HG03457 (cell line): Measurements from ENCODE around the gene RNF146.
"Not testable (repeated sequence)": the region's sequence is repeated elsewhere in the genome, so short reads cannot be mapped to it uniquely, and the experiment has no call there.

Experiments used
- ATAC-seq: cut with Tn5 transposase; IDR thresholded peaks from one replicate; pipeline ENCODE4 v1.9.1; 2021; ENCODE audit warnings: moderate number of reproducible peaks; ENCODE audit not compliant: unreplicated experiment

The RNF146 gene, protein sequence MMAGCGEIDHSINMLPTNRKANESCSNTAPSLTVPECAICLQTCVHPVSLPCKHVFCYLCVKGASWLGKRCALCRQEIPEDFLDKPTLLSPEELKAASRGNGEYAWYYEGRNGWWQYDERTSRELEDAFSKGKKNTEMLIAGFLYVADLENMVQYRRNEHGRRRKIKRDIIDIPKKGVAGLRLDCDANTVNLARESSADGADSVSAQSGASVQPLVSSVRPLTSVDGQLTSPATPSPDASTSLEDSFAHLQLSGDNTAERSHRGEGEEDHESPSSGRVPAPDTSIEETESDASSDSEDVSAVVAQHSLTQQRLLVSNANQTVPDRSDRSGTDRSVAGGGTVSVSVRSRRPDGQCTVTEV

DNA sequence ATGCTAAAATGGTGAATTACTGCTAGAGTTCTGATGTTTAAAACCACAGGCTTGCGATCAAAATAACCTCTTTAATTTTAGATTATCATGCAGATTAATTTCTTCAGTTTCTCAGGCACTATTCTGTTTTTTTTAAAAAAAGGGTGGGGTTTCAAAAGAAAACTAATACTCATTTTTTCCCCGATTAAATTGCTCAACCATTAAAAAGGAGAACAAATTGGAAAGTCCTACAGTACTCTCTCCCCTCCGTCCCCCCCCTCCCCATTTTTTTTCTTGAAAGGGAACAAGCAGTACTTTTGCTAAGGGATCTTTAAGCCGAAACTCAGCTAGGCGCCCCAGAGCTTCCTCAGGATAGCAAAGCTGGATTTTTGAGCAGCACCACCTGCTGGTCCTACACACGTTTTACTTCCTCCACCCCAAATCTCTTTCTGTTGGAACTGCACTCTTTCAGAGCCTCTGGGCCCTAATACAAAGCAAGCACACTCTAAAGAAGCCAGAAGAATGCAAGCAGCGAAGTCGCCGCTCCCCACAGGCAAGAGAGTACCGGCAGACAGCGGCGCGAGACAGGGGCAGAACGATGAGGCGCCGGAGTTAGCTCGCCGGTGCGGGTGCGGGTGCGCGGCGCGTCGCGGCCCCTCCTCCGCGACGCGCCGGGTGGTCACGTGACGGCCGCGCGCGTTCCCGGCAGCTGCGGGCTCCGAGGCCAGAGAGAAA lies at the start of gene RNF146:
TSS of gene RNF146 (plus strand) at position 687 of the 714 bp plus-strand sequence. CDS start 13,475 bp downstream, outside the sequence.
- ATAC-seq: peak; percentile 69

DNA sequence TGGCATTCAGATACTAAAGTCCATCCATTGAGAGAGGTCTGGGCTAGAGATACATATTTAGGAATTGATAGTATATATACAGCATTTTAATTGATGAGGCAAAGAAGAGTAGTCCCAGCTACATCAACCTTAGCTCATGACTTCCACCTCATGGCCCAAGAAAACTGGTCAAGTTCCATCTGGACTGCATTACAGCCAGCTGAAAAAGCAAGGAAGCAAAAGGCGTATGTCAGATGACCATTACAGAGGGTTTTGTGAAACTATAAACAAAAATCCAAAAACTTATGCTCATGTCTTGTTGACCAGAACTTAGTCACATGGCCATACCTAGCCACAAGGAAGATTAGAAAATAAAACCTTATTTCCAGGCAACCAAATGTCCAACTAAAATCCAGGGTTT lies 46.8 kb upstream of the RNF146 start:
- ATAC-seq: no peak

DNA sequence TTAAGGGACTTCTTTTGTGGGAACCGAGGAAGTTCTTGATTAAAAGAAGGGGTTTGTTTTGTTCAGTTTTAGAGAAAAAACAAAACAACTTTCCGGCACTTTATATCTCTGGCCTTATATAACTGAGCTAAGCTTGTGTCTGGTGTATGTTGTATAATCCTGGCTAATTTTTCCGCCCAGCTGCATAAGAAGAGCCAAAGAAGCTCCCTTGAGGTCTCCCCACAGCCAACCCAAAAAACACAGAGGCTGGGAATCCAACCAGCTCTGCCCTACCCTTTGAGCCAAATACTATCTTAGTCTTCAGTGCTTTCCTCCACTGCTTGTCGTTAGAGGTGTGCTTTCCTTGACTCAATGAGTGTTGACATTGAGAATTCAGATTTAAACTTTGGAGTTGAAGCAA lies 45.5 kb upstream of the RNF146 start:
- ATAC-seq: no peak

DNA sequence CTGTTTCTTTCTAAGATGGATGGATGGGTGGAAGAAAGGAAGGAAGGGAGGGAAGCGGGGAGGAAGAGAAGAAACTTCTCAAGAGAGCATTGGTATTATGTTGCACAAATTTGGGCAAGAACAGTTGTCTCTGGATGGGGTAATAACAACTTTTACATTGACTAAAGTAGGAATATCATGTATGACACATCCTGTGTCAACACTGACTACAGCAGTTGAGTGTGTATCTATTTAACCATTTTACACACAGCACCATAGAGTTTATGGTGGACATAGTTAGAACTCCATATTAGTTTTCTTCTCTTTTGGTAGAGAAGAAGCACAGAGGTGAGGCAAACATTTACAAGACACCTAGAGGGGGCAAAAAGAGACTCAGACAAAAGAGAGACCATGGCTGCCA lies 44.2 kb upstream of the RNF146 start:
- ATAC-seq: no peak

DNA sequence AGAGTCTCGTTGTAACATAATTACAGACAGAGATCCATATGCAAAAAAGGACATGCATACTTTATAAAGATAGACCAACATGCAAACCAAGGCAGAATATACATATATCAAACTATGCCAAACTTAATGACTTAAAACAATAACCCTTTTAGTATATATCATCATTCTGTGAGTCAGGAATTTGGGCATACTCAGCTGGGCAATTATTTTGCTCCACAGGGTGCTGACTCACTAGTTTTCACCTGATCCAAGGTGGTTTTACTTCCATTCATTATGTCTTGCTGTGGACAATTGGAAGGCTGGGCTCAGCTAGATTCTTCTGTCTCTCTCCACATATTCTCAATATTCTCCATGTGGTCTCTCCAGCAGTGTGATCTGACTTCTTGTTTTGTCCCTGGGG lies 41.2 kb upstream of the RNF146 start:
- ATAC-seq: no peak

DNA sequence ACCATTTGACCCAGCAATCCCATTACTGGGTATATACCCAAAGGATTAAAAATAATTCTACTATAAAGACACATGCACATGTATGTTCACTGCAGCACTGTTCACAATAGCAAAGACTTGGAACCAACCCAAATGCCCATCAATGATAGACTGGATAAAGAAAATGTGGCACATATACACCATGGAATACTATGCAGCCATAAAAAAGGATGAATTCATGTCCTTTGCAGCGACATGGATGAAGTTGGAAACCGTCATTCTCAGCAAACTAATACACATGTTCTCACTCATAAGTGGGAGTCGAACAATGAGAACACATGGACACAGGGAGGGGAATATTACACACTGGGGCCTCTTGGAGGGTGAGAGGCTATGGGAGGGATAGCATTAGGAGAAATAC lies 32.8 kb upstream of the RNF146 start:
- ATAC-seq: not testable (repeated sequence)

DNA sequence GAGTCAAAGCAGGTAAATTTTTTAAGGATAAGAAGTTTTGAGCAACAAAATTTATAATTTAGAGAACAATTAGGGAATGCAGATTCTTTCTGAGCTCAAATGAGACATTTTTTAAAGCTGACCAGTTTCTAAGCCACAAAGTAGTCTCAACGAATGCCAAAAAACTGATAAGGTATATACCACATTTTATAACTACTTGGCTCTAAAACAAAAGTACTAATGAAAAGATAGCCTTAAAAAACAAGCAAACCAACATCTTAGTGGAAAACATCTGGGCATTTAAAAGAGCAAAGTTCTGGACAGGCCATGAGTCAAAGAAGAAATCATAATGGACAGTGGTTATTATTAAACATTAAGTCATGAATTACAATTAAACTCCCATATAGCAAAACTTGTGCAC lies 23.2 kb upstream of the RNF146 start:
- ATAC-seq: no peak

DNA sequence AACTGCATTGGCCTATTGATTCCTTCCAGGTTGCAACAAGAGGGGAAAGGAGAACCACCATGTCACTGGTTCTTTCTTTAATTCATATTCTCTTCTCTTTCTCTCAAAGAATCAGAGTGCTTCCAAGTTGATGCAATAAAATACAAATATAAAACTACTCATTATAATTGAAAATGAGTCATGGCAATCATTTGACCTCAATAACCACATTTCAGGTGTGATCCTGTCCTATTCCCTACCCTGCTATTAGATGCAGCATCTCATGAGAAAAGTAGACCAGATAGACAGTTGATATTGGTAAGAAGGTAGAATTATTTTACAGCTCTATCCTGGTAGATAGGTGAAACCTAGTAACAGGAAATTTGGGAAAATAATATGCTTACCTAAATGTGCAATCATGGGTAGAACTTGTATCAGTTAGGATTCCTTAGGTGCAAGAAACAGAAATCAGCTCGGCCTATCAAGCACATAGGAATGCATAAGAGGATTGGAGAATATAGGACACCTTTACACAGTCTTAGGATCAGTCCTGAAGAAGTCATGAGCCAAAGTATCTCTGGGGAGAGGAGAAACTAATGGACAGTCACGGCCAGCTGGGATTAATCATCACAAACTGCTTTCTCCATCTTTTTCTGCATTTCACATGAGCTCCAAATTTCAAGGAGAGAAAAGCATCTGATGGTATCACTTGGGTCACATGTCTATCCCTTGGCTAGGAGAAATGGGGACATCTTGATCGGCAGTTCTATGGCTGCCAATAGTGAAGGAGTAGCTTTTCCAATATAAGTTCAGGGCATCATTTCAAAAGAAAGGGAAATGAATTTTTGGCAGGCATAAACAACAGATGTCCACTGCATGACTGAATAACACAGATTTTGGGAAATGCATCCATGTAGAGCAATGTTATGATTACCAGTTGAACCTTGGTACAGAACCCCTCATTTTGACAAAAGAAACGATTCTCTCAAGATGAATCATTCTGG lies 19.3 kb upstream of the RNF146 start:
- no peak for ATAC-seq

DNA sequence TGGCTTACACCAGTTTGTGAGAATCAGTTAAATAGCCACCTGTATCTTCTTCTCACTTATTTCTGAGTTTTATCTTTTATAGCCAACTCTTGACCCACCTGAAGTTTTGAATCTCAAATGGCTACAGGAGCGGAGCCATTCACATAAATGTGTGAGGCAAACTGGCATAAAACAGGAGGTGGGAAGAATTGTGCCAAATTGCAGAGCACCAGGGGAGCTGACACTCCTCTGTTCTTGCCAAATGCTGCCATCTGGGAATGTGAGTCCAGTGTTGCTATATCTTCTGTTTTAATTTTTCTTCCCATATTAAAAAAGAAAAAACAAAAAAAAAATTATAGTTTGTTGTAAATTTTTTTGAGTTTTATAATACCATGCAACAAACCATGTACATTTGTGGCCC lies 17.0 kb upstream of the RNF146 start:
- no peak for ATAC-seq

DNA sequence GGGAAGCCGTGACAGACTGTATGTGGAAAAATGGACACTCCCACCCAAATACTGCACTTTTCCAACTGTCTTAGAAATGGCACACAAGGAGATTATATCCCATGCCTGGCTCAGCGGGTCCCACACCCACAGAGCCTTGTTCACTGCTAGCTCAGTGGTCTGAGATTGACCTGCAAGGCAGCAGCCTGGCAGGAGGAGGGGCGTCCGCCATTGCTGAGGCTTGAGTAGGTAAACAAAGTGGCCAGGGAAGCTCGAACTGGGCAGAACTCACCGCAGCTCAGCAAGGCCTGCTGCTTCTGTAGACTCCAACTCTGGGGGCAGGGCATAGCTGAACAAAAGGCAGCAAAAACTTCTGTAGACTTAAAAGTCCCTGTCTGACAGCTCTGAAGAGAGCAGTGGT lies 11.4 kb upstream of the RNF146 start:
- ATAC-seq: no peak

DNA sequence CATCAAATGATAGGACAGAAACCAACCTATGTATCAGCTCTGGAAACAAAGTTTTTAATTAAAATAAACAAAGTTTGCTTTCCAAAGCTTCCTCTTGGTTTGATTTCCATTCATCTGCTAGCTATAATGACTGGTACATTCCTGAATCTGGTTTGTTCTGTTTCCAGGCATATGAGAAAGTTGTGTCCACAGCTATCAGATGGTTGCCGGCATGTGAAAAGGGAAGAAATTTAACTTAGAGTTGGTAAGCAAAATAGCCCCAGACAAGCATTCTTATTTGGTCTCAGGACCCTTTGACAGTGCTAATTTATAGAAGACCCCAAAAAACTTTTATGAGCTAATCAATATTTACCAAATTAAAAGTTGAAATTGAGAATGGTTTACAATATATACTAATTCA lies 3.8 kb upstream of the RNF146 start:
- ATAC-seq: no peak

DNA sequence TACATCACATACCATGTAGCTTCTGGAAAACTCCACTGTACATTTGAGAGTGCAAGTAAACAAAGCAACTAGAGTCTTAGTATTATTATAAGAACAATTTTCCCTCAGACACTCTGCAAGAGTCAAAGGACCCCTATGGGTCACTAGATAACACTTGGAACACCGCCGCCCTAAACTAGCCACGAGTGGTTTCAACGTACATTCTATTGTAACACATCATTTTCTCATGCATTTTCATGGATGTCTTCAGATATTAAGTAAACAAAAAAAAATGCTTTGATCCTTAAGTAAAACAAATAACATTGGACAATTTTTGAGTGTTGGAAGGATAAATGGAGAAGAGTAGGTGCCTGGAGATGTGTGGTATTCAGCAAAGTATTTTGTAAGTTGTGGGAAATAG lies 3.2 kb upstream of the RNF146 start:
- no peak for ATAC-seq

DNA sequence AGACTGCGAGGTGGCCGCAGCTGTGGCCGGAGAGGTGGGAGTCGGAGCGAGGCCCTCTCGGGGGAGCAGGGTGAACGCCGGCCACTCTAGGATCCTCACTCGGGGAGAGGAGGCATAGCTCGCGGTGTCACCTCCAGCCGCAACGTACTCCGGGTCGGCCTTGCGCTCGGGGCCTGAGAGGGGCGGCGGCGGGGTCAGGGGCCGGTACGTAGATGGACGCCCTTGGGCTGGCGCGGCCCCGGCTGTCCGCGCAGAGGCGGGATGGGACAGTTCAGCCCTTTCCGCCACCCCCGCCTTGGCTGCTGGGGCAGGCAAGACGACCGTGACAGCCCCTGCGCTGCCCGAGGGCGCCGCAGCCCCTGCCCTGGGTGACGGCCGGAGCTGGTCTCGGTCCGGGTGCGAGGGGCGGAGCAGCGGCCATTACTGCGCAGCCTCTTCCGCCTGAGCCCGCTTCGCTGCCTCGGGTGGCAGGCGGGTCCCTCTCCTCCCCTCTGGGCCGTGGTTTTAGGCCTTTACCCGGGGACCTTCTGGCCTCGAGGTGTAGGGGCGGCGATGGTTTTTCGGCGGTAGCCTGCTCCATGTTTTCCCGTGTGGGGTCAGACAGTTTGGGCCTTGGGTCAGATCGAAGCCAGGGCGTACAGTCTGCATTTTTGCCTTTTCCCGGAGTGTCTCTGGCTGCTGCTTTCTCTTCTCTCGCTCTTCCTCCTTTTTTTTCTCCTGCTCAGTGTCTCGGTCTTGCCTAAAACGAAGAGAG lies 405 bp downstream of the RNF146 start:
- ATAC-seq: peak; percentile 66

DNA sequence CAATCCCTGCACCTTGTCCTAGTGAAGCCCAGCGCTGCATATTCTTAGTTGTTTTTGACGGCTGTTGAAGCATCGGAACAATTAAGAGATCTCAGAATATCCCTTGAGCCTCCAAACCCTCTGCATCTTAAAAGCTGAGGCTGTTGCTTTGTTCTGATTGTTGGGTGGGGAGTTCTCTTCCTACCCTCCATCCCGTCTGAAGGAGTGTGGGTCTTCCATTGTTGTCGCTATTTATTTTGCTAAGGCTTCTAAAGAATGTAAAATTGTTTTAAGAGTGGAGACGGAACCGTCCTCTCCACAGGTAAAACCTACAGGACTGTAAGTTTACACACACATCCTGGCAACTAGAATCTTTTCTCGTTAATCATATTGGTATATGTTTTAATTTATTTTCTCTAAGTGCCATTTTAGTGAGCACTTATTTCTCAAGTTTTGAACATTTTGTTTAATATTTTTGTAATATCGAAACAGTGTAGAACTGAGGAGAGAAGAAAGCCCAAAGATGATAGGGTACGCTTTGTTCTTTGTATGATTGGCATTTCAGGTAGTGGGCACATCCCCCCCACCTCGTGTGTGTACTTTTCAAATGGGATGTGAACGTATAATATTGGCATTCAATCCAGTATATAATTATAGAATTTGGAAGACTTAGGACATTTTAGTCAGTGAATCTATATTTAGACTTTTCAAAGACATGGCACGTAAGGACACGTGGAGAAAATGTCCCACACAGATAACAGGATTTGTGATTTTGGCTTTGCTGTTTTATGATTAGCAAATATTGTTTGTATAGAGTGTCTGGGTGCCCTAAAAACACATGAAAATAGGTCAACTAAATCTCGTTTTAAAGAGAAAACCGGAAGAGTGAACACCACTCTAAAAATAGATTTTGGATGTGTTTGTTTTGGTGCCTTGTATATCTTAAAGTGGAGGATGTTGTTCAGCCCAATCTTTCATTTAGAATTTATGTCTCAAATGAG lies 1.3 kb downstream of the RNF146 start:
- peak; percentile 0 for ATAC-seq

DNA sequence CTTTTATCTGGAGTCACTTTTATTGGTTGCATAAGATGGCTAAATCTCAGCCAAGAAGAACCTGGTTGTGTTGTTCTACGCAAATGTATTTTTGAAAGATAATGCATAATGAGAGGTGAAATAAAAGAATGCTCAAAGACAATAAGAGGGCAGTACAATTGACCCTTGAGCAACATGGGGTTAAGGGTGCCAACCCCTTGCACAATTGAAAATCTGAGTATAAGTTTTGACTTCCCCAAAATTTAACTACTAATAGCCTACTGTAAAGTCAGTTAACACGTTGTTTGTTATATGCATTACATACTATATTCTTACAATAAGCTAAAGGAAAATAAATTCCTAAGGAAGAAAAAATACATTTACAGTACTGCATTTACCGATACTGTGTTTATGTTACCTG lies 5.9 kb downstream of the RNF146 start:
- no peak for ATAC-seq

DNA sequence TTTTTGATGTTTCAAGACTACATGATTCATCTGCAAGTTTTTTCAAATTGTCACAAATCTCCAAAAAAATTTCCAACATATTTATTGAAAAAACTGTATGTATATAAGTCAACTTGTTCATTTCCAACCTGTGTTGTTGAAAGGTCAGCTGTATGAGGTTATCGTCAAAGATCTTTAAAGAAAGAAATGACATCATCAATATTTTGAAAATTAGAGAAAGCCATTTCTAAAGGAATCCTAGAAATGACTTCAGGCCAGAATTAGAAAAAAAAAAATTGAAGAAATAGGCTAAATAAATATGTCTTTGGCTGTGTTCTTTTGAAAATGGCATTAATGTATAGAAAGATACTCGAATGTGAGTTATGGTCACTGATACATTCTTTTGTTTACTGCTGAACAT lies 6.8 kb downstream of the RNF146 start:
- ATAC-seq: no peak

DNA sequence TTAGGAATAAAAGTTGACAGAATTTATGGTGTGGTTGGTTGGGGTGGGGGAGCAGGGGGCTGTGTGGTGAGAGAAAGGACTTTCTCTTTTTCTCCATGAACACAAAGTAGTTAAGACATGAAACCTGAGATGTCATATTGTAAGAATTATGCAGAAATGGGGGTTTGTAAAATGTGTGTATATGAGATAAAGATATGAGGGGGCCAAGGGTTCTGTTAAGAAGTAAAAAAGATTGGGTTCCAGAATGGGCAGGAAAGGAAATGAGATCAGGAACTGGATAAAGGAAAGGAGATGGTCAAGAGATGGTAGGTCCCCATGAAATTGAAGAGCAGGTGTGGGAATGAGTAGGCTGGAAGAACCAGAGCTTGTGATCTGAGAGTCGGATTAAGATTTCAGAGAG lies 9.7 kb downstream of the RNF146 start:
- no peak for ATAC-seq

DNA sequence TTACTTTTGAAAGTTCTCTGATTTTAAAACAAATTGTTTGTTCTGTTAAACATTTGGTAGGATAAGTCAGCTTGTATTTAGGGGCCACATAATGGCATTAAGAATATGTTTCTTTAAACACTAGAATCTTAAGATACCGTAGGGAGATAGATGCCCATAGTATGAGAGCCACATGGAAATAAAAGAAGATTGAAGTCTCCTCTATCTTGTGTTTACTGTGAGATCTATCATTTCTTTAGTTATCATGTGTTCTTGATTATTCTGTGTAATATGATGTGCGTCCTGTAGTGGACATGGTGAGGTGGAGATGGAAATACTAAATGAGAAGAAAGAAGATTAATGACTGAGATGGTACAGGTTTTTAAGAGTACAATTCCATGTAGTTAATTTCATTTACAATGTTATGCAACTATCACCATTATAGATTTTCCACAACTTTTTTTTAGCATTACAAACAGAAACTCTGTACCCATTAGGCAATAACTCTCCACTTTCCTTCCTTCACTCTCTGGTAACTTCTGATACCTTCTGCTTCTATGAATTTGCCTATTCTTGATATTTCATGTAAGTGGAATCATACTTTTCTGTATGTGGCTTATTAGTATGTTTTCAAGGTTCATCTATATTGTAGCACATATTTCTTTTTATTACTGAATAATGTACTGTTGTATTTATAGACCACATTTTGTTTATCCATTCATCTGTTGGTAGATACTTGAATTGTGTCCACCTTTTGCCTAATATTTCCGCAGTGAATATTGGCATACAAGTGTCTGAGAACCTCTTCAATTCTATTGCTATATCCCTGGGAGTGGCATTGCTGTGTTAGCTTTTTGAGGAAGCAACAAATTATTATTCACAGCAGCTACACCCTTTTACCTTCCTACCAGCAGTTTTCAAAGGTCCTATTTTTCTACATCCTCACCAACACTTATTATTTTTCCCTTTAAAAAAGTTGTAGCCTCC lies 11.5 kb downstream of the RNF146 start:
- no peak for ATAC-seq
